ENCODE data around the gene MRPL49.

The MRPL49 gene

GRCh38 chr11:65090628-65091027 lies 31.5 kb upstream of the MRPL49 start:
- no peak for TF ChIP-seq ZNF274 (IDR thresholded peaks at IDR 0.05; ENCODE audit: low read depth, low read length)
- H3K4me3 ChIP-seq (ENCODE audit: low read length), result no peak overlapping the region

GRCh38 chr11:65095427-65095826 lies 26.7 kb upstream of the MRPL49 start:
- peak overlapping the region; percentile 12; the same call in 1 of the 2 replicates for H3K4me3 ChIP-seq (ENCODE audit: low read length)
- TF ChIP-seq ZNF274 (IDR thresholded peaks at IDR 0.05; ENCODE audit: low read depth, low read length), result no peak

GRCh38 chr11:65095974-65096806 lies 25.9 kb upstream of the MRPL49 start, which contains the start of gene VPS51:
TSS of gene VPS51 (plus strand) at chr11:65096214. CDS start at chr11:65096251, 37 bp downstream.
- no peak for TF ChIP-seq ZNF274 (IDR thresholded peaks at IDR 0.05; ENCODE audit: low read depth, low read length)
- peak within 1 kb of the TSS; percentile 67 for H3K4me3 ChIP-seq (ENCODE audit: low read length)

- no peak for TF ChIP-seq ZNF274 (IDR thresholded peaks at IDR 0.05; ENCODE audit: low read depth, low read length)
- peak overlapping the region; percentile 67; the same call in 1 of the 2 replicates for H3K4me3 ChIP-seq (ENCODE audit: low read length)
Measured at GRCh38 chr11:65096926-65097325, 25.2 kb upstream of the MRPL49 start.

- TF ChIP-seq ZNF274 (IDR thresholded peaks at IDR 0.05; ENCODE audit: low read depth, low read length), result no peak
- no peak overlapping the region for H3K4me3 ChIP-seq (ENCODE audit: low read length)
Measured at GRCh38 chr11:65100674-65101350, 21.3 kb upstream of the MRPL49 start.

- no peak for TF ChIP-seq ZNF274 (IDR thresholded peaks at IDR 0.05; ENCODE audit: low read depth, low read length)
Measured at GRCh38 chr11:65102142-65103095, 19.7 kb upstream of the MRPL49 start.

GRCh38 chr11:65103476-65103875 lies 18.6 kb upstream of the MRPL49 start:
- no peak overlapping the region for H3K4me3 ChIP-seq (ENCODE audit: low read length)
- no peak for TF ChIP-seq ZNF274 (IDR thresholded peaks at IDR 0.05; ENCODE audit: low read depth, low read length)

More at GRCh38 chr11:65102142-65103095, 19.7 kb upstream of the MRPL49 start:
- H3K4me3 ChIP-seq (ENCODE audit: low read length), result no peak overlapping the region

- no peak for TF ChIP-seq ZNF274 (IDR thresholded peaks at IDR 0.05; ENCODE audit: low read depth, low read length)
- no peak overlapping the region for H3K4me3 ChIP-seq (ENCODE audit: low read length)
Measured at GRCh38 chr11:65104628-65105027, 17.5 kb upstream of the MRPL49 start.

GRCh38 chr11:65107078-65107477 lies 15.0 kb upstream of the MRPL49 start:
- no peak for TF ChIP-seq ZNF274 (IDR thresholded peaks at IDR 0.05; ENCODE audit: low read depth, low read length)
- no peak overlapping the region for H3K4me3 ChIP-seq (ENCODE audit: low read length)

- H3K4me3 ChIP-seq (ENCODE audit: low read length), result no peak overlapping the region
- no peak for TF ChIP-seq ZNF274 (IDR thresholded peaks at IDR 0.05; ENCODE audit: low read depth, low read length)
Measured at GRCh38 chr11:65107751-65108468, 14.2 kb upstream of the MRPL49 start.

- H3K4me3 ChIP-seq (ENCODE audit: low read length), result no peak overlapping the region
- TF ChIP-seq ZNF274 (IDR thresholded peaks at IDR 0.05; ENCODE audit: low read depth, low read length), result no peak
Measured at GRCh38 chr11:65108469-65109123, 13.5 kb upstream of the MRPL49 start.

GRCh38 chr11:65109231-65110198 lies 12.6 kb upstream of the MRPL49 start:
- no peak for TF ChIP-seq ZNF274 (IDR thresholded peaks at IDR 0.05; ENCODE audit: low read depth, low read length)
- no peak overlapping the region for H3K4me3 ChIP-seq (ENCODE audit: low read length)
